CD4-positive, alpha-beta T cell treated with Interleukin-12 subunit alpha and Interleukin-12 subunit beta, for 1 hour (primary cell): ENCODE data around the gene PTPRN2.
"Not testable (repeated sequence)": the region's sequence is repeated elsewhere in the genome, so short reads cannot be mapped to it uniquely, and the experiment has no call there.

ENCODE experiments used
- DNase-seq: peaks from one replicate; pipeline ENCODE4 v3.0.0-alpha.2; 2020

PTPRN2 gene

GRCh38 chr7:157674715-157675426, 912.8 kb downstream of the PTPRN2 start:
- DNase-seq, result no peak

DNA sequence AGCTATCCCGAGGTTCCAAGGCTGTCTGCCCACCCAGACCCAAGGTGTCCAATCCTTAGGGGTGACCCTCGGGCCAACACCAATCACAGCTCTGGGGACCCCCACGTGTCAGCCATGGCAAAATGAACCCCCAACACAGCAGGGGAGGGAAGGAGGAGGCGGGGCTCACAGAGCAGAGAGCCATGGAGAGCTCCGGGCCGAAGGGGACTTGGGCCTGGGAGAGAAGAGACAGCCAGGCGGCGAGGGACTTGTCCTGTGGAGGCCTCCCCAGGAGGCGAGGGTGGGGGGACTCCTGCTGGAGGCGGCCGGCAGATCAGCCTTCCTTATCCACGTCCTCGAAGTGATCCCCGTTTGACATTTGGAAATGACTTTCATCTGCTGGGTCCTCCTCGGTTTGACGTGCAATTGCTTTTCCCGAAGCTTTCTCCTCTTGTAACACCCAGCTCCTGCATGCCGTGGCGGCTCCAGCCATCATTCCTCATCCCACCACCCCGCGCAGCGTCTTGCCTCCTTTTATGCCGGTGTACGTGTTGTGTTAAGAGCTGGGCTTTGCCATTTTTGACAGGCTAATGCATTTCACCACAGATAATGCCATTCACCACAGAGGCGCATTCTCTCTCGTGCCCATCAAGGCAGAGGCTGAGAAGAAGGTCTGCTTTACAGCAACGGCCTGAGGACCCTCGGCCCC, 913.5 kb downstream of the PTPRN2 start:
- no peak for DNase-seq

- no peak for DNase-seq
Observed at GRCh38 chr7:157673573-157673972, 914.0 kb downstream of the PTPRN2 start.

DNA sequence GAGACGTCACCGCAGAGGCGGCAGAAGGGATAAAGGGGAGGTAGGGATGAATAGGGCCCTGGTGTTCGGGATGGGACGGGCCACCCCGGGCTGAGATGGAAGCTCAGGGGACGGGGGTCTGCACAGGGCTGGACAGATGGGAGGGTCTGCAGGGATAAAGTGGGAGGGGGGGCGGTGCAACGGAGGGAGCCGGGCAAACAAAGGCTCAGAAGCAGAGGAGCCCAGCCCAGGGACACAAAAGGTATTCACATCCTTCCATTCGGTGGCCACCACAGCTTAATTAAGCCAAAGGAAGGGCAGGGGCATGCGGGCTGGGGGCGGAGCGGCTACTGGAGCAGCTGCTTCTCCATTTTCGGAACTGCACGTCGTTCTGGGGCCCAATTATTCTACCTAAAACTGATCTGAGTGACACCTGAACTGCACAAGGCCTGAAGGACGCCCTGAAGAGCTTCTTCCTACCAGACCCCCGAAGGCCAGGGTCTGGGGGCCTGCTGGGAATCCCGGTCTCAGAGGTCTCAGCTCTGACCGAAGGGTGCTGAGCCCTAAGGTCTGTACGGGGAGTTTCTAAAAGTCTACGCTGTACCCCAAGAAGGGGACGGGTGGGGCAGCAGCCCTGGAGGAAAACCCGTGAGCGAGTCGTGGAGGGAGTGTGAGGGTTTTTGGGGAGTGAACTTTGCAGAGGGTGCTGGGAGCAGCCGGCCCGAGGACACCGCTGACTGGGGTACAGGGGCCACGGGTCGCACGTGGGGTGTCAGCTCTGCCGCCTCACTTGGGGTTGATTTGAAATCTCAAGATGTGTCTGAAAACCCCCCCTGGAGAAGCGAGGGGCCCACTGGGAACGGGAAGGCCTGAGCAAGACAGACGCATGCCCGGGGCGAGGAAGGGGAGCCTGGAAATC, 916.0 kb downstream of the PTPRN2 start:
- DNase-seq, result no peak

- no peak for DNase-seq
Observed at GRCh38 chr7:157670490-157671357, 916.9 kb downstream of the PTPRN2 start.

- DNase-seq, result no peak
Observed at GRCh38 chr7:157669768-157670351, 917.8 kb downstream of the PTPRN2 start.

- DNase-seq, result no peak
Observed at GRCh38 chr7:157668884-157669767, 918.5 kb downstream of the PTPRN2 start.

- no peak for DNase-seq
Observed at GRCh38 chr7:157668221-157668883, 919.3 kb downstream of the PTPRN2 start.

- DNase-seq, result no peak
Observed at GRCh38 chr7:157667731-157668130, 919.9 kb downstream of the PTPRN2 start.

GRCh38 chr7:157667261-157667660, 920.4 kb downstream of the PTPRN2 start:
- DNase-seq, result no peak

DNA sequence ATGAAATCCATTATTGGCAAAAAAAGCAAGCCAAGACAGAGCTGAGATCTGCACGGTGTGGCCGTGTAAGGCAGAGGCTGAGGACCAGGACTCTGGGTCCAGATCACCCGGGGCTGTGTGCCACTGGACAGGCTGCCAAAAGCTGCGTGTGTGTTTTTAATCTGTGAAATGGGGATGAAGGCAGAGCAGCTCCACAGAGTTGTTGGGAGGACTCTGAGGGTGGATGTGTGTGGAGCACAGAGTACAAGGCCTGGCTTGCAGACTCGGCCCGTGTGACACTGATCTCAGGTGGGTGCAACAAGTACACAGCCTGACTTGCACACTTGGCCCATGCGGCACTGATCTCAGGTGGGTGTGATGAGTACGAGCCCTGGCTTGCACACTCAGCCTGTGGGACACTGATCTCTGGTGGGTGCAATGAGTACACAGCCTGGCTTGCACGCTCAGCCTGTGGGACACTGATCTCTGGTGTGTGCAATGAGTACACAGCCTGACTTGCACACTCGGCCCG, 921.0 kb downstream of the PTPRN2 start:
- DNase-seq, result no peak

DNA sequence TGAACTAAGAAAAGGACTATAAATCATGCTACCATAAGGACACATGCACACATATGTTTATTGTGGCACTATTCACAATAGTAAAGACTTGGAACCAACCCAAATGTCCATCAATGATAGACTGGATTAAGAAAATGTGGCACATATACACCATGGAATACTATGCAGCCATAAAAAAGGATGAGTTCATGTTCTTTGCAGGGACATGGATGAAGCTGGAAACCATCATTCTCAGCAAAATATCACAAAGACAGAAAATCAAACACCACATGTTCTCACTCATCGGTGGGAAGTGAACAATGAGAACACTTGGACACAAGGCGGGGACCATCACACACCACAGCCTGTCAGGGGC, 922.0 kb downstream of the PTPRN2 start:
- DNase-seq, result not testable (repeated sequence)

DNA sequence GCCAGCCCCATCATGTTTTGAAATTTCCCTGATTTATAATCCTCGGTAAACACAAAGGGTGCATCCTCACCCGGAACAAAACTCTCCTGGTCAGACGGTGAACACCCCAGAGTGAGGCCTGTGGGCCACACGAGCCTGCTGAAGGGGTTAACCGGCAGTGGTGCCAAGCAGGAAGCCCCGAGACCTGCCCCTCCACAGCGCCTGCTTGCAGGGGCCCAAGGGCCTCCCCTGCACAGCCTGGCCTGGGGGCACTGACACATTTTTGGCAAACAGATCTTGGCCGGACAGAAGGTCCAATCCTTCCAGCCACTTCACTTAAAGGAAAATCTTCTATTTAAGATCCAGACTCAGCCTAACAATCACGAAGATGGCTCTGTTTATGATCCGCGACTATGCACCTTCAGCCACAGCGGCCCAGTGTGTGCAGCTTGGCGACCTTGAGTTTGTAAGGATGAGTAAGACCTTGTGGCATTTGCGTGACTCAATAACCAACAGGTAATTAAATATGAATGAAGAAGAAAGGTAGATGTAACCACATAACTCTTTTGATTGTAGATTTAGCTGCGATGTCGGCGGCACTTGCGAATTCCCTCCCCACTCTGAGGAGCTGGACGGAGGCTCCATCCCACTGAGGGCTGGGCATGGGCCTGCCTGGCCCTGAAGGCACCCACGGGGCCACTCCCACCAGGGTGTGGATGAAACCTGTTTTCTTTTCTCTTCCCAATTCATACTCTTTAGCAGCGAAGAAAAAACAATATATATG, 922.6 kb downstream of the PTPRN2 start:
- no peak for DNase-seq

- DNase-seq, result no peak
Observed at GRCh38 chr7:157664034-157664433, 923.6 kb downstream of the PTPRN2 start.

GRCh38 chr7:157662981-157663716, 924.5 kb downstream of the PTPRN2 start:
- no peak for DNase-seq

- DNase-seq, result no peak
Observed at GRCh38 chr7:157662110-157662791, 925.4 kb downstream of the PTPRN2 start.

- no peak for DNase-seq
Observed at GRCh38 chr7:157661611-157661975, 926.0 kb downstream of the PTPRN2 start.

- no peak for DNase-seq
Observed at GRCh38 chr7:157660971-157661610, 926.5 kb downstream of the PTPRN2 start.
